Caco-2 (cell line): ENCODE measurements around the gene AAK1. TPM values are rescaled to one million over a fixed set of nuclear protein-coding genes. Genes with fewer than 3 reads are reported as not detected.

Experiments
- BruUV-seq: library from RNA; stranded (reverse); fragments of 400-500 nt; replicated peaks from 2 replicates; lab custom pipeline; 2021; lab: Mats Ljungman, UMichigan
- CTCF ChIA-PET: fragments of 300-600 bp; sonication (Branson Sonifier 250); formaldehyde crosslinking; loops from one replicate; lab custom pipeline; 2022; ENCODE audit warnings: antibody characterized with exemption; lab: Charles Lee
- POLR2A ChIA-PET: fragments of 300-600 bp; sonication (Branson Sonifier 250); formaldehyde crosslinking; loops from one replicate; lab custom pipeline; 2022; ENCODE audit warnings: antibody characterized with exemption; lab: Charles Lee
- DNase-seq, 2 experiments: peaks; one replicate each; pipeline versions ENCODE4 v3.0.0 to v3.0.0-alpha.2; 2020 to 2022
- H3K27me3 ChIP-seq: replicated peaks from 2 replicates; pipeline ENCODE4 v1.6.0; 2011; ENCODE audit warnings: low read length; ENCODE audit not compliant: control insufficient read depth, insufficient read depth
- H3K36me3 ChIP-seq: 2 replicates; pipeline ENCODE4 v1.5.1; 2011; ENCODE audit warnings: low read length; ENCODE audit not compliant: control insufficient read depth, insufficient read depth
- H3K4me1 ChIP-seq: fragments of 250-450 bp; sonication (Bioruptor Pico); 2 replicates; pipeline ENCODE4 v1.5.1; 2020; ENCODE audit warnings: mild to moderate bottlenecking
- H3K4me3 ChIP-seq: 2 replicates; pipeline ENCODE4 v1.5.1; 2011; ENCODE audit warnings: low read depth, mild to moderate bottlenecking, control low read depth, low read length
- H3K9me3 ChIP-seq: fragments of 250-450 bp; sonication (Bioruptor Pico); 2 replicates; pipeline ENCODE4 v1.5.1; 2020; ENCODE audit warnings: mild to moderate bottlenecking, moderate library complexity
- H3K27ac Mint-ChIP-seq: one replicate; pipeline ENCODE4 v1.8.0; 2022; ENCODE audit warnings: mixed read lengths; ENCODE audit not compliant: unreplicated experiment
- H3K27me3 Mint-ChIP-seq: one replicate; pipeline ENCODE4 v1.8.0; 2022; ENCODE audit warnings: mixed read lengths; ENCODE audit not compliant: insufficient read depth, unreplicated experiment
- H3K36me3 Mint-ChIP-seq: one replicate; pipeline ENCODE4 v1.8.0; 2022; ENCODE audit warnings: mild to moderate bottlenecking, mixed read lengths; ENCODE audit not compliant: insufficient read depth, unreplicated experiment
- H3K4me1 Mint-ChIP-seq: one replicate; pipeline ENCODE4 v1.8.0; 2022; ENCODE audit warnings: low read depth, mixed read lengths; ENCODE audit not compliant: unreplicated experiment
- H3K4me3 Mint-ChIP-seq: one replicate; pipeline ENCODE4 v1.8.0; 2022; ENCODE audit warnings: mild to moderate bottlenecking, moderate library complexity, mixed read lengths; ENCODE audit not compliant: unreplicated experiment
- H3K9me3 Mint-ChIP-seq: one replicate; pipeline ENCODE4 v1.8.0; 2022; ENCODE audit warnings: mixed read lengths; ENCODE audit not compliant: unreplicated experiment
- CTCF ChIP-seq, 2 experiments: fragments of 200-600 bp in 1 of 2; IDR thresholded peaks; 1 replicate in 1 of 2; 2 replicates in 1 of 2; pipeline versions ENCODE4 v1.5.1 to v1.8.0; 2011 to 2022; ENCODE audit warnings: antibody characterized with exemption in 1 of 2, control low read depth in 1 of 2, inconsistent platforms in 1 of 2, low read depth in 1 of 2, low read length in 1 of 2, mild to moderate bottlenecking in 1 of 2, moderate library complexity in 1 of 2; ENCODE audit not compliant: insufficient read depth in 1 of 2, severe bottlenecking in 1 of 2, unreplicated experiment in 1 of 2
- intact Hi-C: fragments of 100-400 bp; cut with micrococcal nuclease; formaldehyde crosslinking; loops from one replicate; pipeline ENCODE4 v1.10.0; 2022; ENCODE audit not compliant: unreplicated experiment
- total RNA-seq: library from RNA; stranded (reverse); gene quantifications from 2 replicates; pipeline ENCODE4 v1.2.3, GENCODE V29; 2022

AAK1 gene
- total RNA-seq, 1 experiment from 2014 or later: 39.7 TPM

DNA sequence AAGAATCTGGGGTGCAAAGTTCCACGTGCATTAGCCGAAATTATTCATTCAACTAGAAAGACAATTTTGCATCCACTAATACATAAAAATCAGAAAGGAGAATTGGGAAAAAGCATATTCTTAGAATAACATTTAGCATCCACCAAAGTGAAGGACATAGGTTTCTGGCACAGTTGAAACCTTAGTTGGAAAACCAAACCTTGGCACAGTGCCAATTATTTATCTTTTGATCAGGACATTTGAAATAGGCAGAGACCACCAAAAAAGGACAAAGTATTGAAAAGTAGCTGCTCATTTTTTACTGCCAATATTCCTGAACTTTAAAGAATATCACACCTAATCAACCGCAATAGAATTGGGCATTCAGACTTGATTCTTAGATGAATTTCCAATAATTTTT is 180.8 kb downstream of the AAK1 start:
- no TSS peak for BruUV-seq
- Mint-ChIP-seq H3K27me3 (no peaks in the 10 kb centered on the region), H3K4me3 (no peak overlapping the region), H3K9me3 (no peaks in the 10 kb centered on the region), H3K27ac (no peak overlapping the region), H3K36me3 (peaks cover 18% of the 10 kb centered on the region), H3K4me1 (no peaks in the 10 kb centered on the region)
- H3K27me3 ChIP-seq: no peaks in the 10 kb centered on the region
- ChIA-PET CTCF (no interaction called here), POLR2A (no interaction called here)
- no peaks in the 10 kb centered on the region for H3K4me1 ChIP-seq
- H3K9me3 ChIP-seq: no peaks in the 10 kb centered on the region
- intact Hi-C loops: no loop called here
- DNase-seq: no peak
- no peak overlapping the region for H3K4me3 ChIP-seq
- TF ChIP-seq CTCF (IDR thresholded peaks at IDR 0.05; ENCODE audit: insufficient read depth in 1 of 2, low read depth in 1 of 2, low read length in 1 of 2, severe bottlenecking in 1 of 2, unreplicated experiment in 1 of 2): no peak
- no peaks in the 10 kb centered on the region for H3K36me3 ChIP-seq

DNA sequence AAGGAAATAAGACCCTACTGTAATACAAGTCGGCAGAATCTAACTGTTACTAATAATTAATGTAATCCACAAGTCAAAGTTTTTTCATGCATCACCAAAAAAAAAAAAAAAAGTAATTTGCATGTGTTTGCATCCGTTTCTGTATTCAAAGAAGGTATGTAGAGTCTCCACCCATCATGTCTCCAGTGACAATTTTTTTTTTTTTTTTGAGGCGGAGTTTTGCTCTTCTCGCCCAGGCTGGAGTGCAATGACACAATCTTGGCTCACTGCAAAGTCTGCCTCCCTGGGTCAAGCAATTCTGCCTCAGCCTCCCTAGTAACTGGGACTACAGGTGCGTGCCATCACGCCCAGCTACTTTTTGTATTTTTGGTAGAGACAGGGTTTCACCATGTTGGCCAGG is 182.1 kb downstream of the AAK1 start:
- no peaks in the 10 kb centered on the region for H3K4me1 ChIP-seq
- H3K36me3 ChIP-seq: no peaks in the 10 kb centered on the region
- Mint-ChIP-seq H3K27ac (no peak overlapping the region), H3K4me3 (no peak overlapping the region), H3K9me3 (no peaks in the 10 kb centered on the region), H3K36me3 (peaks cover 13% of the 10 kb centered on the region), H3K27me3 (no peaks in the 10 kb centered on the region), H3K4me1 (no peaks in the 10 kb centered on the region)
- no peak overlapping the region for H3K4me3 ChIP-seq
- no peaks in the 10 kb centered on the region for H3K27me3 ChIP-seq
- no peak for TF ChIP-seq CTCF (IDR thresholded peaks at IDR 0.05; ENCODE audit: insufficient read depth in 1 of 2, low read depth in 1 of 2, low read length in 1 of 2, severe bottlenecking in 1 of 2, unreplicated experiment in 1 of 2)
- BruUV-seq: no TSS peak
- POLR2A ChIA-PET: no interaction called here
- CTCF ChIA-PET: no interaction called here
- no peaks in the 10 kb centered on the region for H3K9me3 ChIP-seq
- DNase-seq: no peak
- intact Hi-C loops: no loop called here

- intact Hi-C loops: no loop called here
- no peaks in the 10 kb centered on the region for H3K9me3 ChIP-seq
- no peaks in the 10 kb centered on the region for H3K4me1 Mint-ChIP-seq
- no peak overlapping the region for H3K4me3 ChIP-seq
- no peak for DNase-seq
- POLR2A ChIA-PET: no interaction called here
- H3K27me3 Mint-ChIP-seq: no peaks in the 10 kb centered on the region
- CTCF ChIA-PET: no interaction called here
- no peak for TF ChIP-seq CTCF (IDR thresholded peaks at IDR 0.05; ENCODE audit: insufficient read depth in 1 of 2, low read depth in 1 of 2, low read length in 1 of 2, severe bottlenecking in 1 of 2, unreplicated experiment in 1 of 2)
- no peak overlapping the region for H3K27ac Mint-ChIP-seq
- H3K9me3 Mint-ChIP-seq: no peaks in the 10 kb centered on the region
- BruUV-seq: no TSS peak
- H3K36me3 Mint-ChIP-seq: peaks cover 12% of the 10 kb centered on the region
- no peaks in the 10 kb centered on the region for H3K4me1 ChIP-seq
- no peaks in the 10 kb centered on the region for H3K27me3 ChIP-seq
- H3K4me3 Mint-ChIP-seq: no peak overlapping the region
- H3K36me3 ChIP-seq: no peaks in the 10 kb centered on the region
Observed at GRCh38 chr2:69459936-69460335, 183.6 kb downstream of the AAK1 start.
